ENCODE measurements around the gene PGA4. TPM values are rescaled to one million over a fixed set of nuclear protein-coding genes. Genes with fewer than 3 reads are reported as not detected.
"Not testable (repeated sequence)": the region's sequence is repeated elsewhere in the genome, so short reads cannot be mapped to it uniquely, and the experiment has no call there.

The PGA4 gene
- total and polyA plus RNA-seq, 2 of the 8 experiments (the other 6 are each of a cell fraction or from before 2014, with no cell fraction given): 1.3 TPM; not detected in 1

- DNase-seq (ENCODE audit: low read depth in 1 of 2, low spot score in 2 of 2); H3K23me2 ChIP-seq (ENCODE audit: low read depth, low read length); H4K20me1 ChIP-seq (replicated peaks in 1 of 2; ENCODE audit: control insufficient read depth in 1 of 2, insufficient read depth in 2 of 2, low read length in 2 of 2); H3K9me3 ChIP-seq (ENCODE audit: insufficient read depth in 2 of 2, low read depth in 1 of 2, low read length in 1 of 2); H3K56ac ChIP-seq (replicated peaks; ENCODE audit: insufficient read length, low read depth, low read length); H3K36me3 ChIP-seq (ENCODE audit: control insufficient read depth in 2 of 4, insufficient read depth in 4 of 4, low read length in 3 of 4); H2AK5ac ChIP-seq (ENCODE audit: low read depth, low read length); H3K27ac ChIP-seq (ENCODE audit: low read depth, low read length); H2BK20ac ChIP-seq (ENCODE audit: low read length); H4K91ac ChIP-seq (replicated peaks; ENCODE audit: insufficient read length, low read length); H2BK5ac ChIP-seq (ENCODE audit: low read depth, low read length); H3K4me1 ChIP-seq (replicated peaks in 1 of 4; ENCODE audit: control insufficient read depth in 3 of 4, insufficient read depth in 4 of 4, low read length in 3 of 4); H3K79me2 ChIP-seq (ENCODE audit: control insufficient read depth in 1 of 2, insufficient read depth in 2 of 2, low read length in 2 of 2); POLR2A ChIA-PET (ENCODE audit: partially characterized antibody); H3K4me3 ChIP-seq (ENCODE audit: extremely low read depth in 1 of 4, insufficient read depth in 2 of 4, low read depth in 3 of 4, low read length in 4 of 4); H4K8ac ChIP-seq (ENCODE audit: extremely low read depth, insufficient read depth, low read length); H3K23ac ChIP-seq (ENCODE audit: insufficient read length); H4K5ac ChIP-seq (ENCODE audit: insufficient read length, low read depth, low read length); H3K9ac ChIP-seq (replicated peaks in 1 of 4; ENCODE audit: extremely low read depth in 1 of 4, low read depth in 3 of 4, low read length in 3 of 4); H2BK15ac ChIP-seq (ENCODE audit: low read length); H2BK12ac ChIP-seq (ENCODE audit: low read depth, low read length); FAIRE-seq; H3K79me1 ChIP-seq (ENCODE audit: low read depth, low read length); H3K18ac ChIP-seq (ENCODE audit: extremely low read depth, low read length); H3K4ac ChIP-seq (replicated peaks; ENCODE audit: insufficient read length, low read depth, low read length); CTCF ChIA-PET (ENCODE audit: partially characterized antibody); H2AFZ ChIP-seq (ENCODE audit: low read length); H3K27me3 ChIP-seq (replicated peaks in 1 of 4; ENCODE audit: control insufficient read depth in 3 of 4, extremely low read depth in 1 of 4, insufficient read depth in 3 of 4, low read length in 3 of 4); H3K4me2 ChIP-seq (ENCODE audit: insufficient read depth in 1 of 2, low read depth in 2 of 2, low read length in 2 of 2); H2BK120ac ChIP-seq (replicated peaks; ENCODE audit: low read depth, low read length); H3K14ac ChIP-seq (ENCODE audit: insufficient read length): not testable (repeated sequence)
- WGBS, 2 experiments (ENCODE audit: extremely low coverage in 1 of 2, insufficient coverage in 1 of 2, insufficient read length in 1 of 2, insufficient replicate concordance in 2 of 2, low coverage in 1 of 2, low lambda C conversion rate in 2 of 2, missing lambda C conversion rate in 1 of 2): no CpG with 5 or more reads among the region's 5 CpGs
Observed at GRCh38 chr11:61231585-61231984, 9.4 kb downstream of the PGA4 start.

- DNase-seq (ENCODE audit: low read depth in 1 of 2, low spot score in 2 of 2); H4K20me1 ChIP-seq (replicated peaks in 1 of 2; ENCODE audit: control insufficient read depth in 1 of 2, insufficient read depth in 2 of 2, low read length in 2 of 2); H3K79me2 ChIP-seq (ENCODE audit: control insufficient read depth in 1 of 2, insufficient read depth in 2 of 2, low read length in 2 of 2); H3K9me3 ChIP-seq (ENCODE audit: insufficient read depth in 2 of 2, low read depth in 1 of 2, low read length in 1 of 2); H2BK20ac ChIP-seq (ENCODE audit: low read length); H3K23ac ChIP-seq (ENCODE audit: insufficient read length); H4K8ac ChIP-seq (ENCODE audit: extremely low read depth, insufficient read depth, low read length); H4K5ac ChIP-seq (ENCODE audit: insufficient read length, low read depth, low read length); H3K18ac ChIP-seq (ENCODE audit: extremely low read depth, low read length); H2BK15ac ChIP-seq (ENCODE audit: low read length); H4K91ac ChIP-seq (replicated peaks; ENCODE audit: insufficient read length, low read length); POLR2A ChIA-PET (ENCODE audit: partially characterized antibody); H2BK12ac ChIP-seq (ENCODE audit: low read depth, low read length); H3K79me1 ChIP-seq (ENCODE audit: low read depth, low read length); H3K36me3 ChIP-seq (ENCODE audit: control insufficient read depth in 2 of 4, insufficient read depth in 4 of 4, low read length in 3 of 4); H2BK5ac ChIP-seq (ENCODE audit: low read depth, low read length); H3K4me3 ChIP-seq (ENCODE audit: extremely low read depth in 1 of 4, insufficient read depth in 2 of 4, low read depth in 3 of 4, low read length in 4 of 4); H3K23me2 ChIP-seq (ENCODE audit: low read depth, low read length); H3K4me2 ChIP-seq (ENCODE audit: insufficient read depth in 1 of 2, low read depth in 2 of 2, low read length in 2 of 2); H2BK120ac ChIP-seq (replicated peaks; ENCODE audit: low read depth, low read length); H2AFZ ChIP-seq (ENCODE audit: low read length); H2AK5ac ChIP-seq (ENCODE audit: low read depth, low read length); H3K56ac ChIP-seq (replicated peaks; ENCODE audit: insufficient read length, low read depth, low read length); H3K4me1 ChIP-seq (replicated peaks in 1 of 4; ENCODE audit: control insufficient read depth in 3 of 4, insufficient read depth in 4 of 4, low read length in 3 of 4); H3K4ac ChIP-seq (replicated peaks; ENCODE audit: insufficient read length, low read depth, low read length); H3K9ac ChIP-seq (replicated peaks in 1 of 4; ENCODE audit: extremely low read depth in 1 of 4, low read depth in 3 of 4, low read length in 3 of 4); H3K14ac ChIP-seq (ENCODE audit: insufficient read length); H3K27ac ChIP-seq (ENCODE audit: low read depth, low read length); H3K27me3 ChIP-seq (replicated peaks in 1 of 4; ENCODE audit: control insufficient read depth in 3 of 4, extremely low read depth in 1 of 4, insufficient read depth in 3 of 4, low read length in 3 of 4); FAIRE-seq; CTCF ChIA-PET (ENCODE audit: partially characterized antibody): not testable (repeated sequence)
- no CpG with 5 or more reads among the region's 3 CpGs for WGBS, 2 experiments (ENCODE audit: extremely low coverage in 1 of 2, insufficient coverage in 1 of 2, insufficient read length in 1 of 2, insufficient replicate concordance in 2 of 2, low coverage in 1 of 2, low lambda C conversion rate in 2 of 2, missing lambda C conversion rate in 1 of 2)
Observed at GRCh38 chr11:61232548-61233145, 10.5 kb downstream of the PGA4 start.
